Measurements from ENCODE around the gene SLC4A7.
"Not testable (repeated sequence)": the region's sequence is repeated elsewhere in the genome, so short reads cannot be mapped to it uniquely, and the experiment has no call there.

The SLC4A7 gene

DNA sequence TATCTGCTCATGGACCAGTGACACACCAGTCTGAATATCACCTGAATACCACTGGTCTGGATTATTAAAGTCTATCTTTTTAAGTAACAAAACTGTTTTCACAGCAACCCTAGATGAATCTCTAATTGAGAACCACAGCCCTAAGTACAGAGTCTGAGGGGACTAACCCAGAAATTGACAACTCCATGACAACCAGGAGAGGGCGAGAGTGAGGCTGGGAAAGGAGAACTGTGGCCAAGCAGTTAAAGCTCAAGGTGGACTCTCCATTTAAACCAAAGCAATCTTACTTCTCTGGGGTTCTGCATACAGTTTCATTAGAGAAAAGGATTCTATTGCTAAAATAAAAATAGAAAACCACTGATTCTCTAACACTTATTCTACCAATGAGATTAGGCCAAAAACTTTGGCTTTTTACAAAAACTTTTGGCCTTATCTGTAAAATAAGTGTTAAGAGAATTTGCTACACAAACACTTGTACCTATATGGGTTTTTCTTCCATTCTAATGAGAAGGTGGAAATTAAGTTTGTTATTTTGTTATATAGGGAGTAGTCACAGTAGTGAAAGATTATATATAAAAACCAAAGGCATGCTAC is 126.4 kb downstream of the SLC4A7 start:
- DNase-seq: peak; percentile 58 to 70

DNA sequence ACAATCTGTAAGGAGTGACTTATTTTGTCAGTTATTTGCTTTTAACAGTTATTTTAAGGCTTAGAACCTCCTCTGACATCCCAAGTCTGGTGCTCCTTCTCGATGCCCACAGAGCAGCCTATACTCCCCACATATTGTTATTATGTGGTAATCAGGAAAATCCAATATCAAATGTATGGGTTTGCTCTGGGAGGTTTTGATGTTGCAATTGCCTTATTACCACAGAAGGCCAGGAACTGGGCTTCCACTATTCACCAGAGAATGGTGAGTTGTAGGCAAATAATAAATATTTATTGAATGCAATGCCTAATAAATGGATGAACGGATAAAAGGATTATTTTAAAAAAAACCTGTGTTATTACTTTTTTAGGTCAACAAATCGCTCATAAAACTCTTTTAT is 127.2 kb downstream of the SLC4A7 start:
- no peak for DNase-seq

DNA sequence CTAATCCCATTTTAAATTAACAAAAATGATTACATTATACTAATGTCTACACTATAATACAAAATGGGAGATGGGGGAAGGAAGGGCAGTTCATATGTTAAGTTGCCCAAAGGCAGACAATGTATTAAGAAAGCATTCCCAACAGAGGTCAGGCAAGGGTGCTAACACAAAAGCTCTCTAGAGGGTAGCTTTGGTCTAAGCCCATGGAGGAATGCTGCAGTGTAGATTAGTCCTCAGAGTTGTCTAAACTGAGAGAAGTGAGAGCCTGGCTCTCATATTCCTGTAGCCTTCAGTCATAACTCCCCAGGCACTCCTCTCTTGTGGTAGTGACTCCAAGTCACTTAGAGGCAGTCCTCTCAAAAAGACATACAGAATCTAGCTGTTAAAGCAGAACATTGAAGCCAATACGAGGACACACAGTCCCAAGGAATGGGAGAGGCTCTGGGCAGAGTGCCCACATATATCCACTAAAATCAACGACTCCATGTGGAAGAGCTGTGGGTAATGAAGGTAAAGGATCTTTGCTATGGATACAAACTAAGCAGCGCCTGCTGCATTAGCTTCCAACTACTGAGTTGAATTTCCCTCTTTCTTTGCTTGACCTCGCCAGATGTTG is 129.5 kb downstream of the SLC4A7 start:
- DNase-seq: no peak

DNA sequence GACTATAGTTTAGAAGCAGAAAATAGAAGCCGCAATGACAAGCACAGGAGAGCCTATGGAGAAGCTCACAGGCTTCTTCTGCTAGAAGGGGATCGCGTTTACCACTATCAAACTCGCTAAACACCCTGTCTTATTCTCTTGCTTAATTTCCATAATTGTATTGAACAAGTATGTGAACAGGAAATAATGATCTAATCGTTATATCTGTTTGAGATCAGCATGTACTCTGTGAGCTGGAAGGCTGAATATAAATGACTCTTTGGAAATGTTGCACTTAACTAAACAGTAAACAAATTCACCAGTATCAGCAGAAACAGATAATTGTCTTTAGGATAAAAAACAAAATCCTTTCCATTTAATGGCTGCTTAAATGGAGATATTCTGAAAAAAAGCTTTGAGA is 130.0 kb downstream of the SLC4A7 start:
- no peak for DNase-seq

DNA sequence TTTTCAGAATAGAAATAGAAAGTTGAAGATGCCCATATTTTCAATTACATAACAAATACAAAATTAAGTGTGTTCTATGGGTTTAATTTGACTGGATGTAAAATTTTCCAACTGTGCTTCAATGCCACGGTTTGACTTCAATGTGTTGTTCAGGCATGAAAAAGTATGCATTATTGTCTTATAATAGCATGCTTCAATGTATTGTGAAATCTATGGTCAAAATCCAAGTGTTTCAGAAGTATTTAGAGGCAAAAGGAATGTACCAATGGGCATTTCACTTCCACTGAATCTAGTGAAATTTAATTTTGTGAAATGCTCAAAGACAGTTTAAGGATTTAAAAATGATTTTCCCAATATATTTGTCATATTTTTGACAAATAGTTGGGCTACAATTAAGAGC is 131.0 kb downstream of the SLC4A7 start:
- DNase-seq: no peak

DNA sequence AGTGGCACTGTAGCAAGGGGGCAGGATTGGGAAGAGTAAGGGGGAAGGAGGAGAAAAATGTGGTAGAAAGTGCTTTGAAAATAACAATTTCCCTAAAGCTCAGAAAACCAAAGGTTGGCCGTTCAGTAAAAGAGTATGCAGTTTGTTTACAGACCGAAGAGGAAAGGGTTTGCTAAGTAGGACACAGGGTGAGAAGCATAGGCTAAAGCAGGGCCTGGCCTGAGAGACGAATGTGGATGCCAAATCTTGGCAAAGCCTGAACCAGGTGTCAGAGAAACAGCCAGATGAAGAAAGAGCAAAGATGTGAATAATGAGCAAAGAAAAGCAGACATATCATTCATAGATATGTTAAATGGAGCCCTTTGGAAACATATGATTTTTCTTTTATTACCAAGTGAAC is 132.1 kb downstream of the SLC4A7 start:
- no peak for DNase-seq

DNA sequence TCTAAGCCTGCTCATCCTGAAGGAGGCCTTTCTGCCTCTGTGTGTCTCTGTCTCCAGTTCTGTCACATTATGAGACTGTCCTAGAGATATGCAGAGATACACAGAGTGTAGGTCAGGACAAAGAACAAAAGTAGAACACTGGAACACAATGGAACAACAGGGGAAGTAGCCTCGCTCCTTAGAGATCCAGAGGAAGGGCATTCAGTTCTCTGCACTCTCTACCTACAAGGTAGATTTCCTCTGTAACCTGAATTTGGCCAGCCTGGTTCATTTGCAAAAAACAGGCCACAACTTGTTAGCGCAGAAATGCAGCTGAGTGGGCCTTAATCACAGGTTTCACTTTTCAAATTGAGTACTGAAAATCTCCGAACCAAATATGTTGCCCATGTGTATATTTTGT is 134.4 kb downstream of the SLC4A7 start:
- no peak for DNase-seq

DNA sequence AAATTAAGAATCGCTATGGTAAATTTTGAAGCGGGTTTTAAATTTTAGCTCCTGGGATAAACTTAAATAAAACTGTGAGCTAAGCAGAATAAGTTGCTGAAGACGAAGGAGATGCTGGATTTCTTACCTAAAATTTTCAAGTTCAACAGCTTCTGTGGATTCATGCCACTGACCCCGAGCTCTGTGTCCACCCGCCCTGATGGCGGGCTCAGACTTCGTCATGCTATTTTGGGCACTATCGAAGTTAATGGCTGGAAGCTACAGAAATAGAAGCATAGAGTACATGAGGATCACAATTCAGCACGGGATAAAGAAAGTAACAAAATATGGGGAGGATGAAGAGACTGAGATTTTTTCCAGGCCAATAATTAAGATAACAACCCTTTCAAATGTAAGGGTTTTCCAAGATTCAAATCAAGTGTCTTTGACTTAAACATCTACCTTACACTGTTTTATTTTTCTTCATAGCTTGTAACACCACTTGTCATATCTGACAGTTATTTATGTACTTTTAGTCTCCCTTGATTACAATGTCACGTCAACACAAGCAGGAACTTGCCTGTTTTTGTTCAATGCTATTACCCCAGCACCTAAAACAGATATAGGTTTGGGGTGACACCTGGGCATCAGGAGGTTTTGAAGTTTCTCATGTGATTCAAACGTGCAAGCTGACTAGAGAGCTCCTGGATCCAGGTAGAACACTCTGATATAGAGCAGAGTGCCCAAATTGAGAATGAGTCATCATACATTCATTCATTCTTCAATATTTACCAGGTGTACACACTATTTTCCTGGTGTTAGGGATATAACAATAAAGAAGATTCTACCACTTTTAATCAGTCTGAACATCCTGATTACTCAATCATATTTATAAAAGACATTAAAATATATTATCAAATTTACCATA is 138.0 kb downstream of the SLC4A7 start:
- no peak for DNase-seq

DNA sequence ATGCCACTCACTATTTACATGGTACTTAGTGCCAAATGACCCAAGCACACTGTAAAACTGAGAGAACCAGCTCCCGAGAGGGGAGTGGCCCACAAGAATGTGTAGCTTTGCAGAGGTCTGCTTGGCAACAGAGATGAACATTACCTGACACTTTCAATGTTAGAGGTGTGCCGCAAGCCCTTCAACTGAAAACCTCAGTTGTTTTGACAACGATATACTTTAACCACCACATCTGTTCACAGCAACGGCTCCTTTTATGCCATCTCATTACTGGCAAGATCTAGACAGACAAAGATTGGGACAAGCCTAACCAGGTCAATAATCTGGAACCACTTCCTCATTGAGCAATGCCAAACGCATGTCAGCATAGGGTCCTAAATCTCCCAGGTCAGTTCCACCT is 138.7 kb downstream of the SLC4A7 start:
- no peak for DNase-seq

DNA sequence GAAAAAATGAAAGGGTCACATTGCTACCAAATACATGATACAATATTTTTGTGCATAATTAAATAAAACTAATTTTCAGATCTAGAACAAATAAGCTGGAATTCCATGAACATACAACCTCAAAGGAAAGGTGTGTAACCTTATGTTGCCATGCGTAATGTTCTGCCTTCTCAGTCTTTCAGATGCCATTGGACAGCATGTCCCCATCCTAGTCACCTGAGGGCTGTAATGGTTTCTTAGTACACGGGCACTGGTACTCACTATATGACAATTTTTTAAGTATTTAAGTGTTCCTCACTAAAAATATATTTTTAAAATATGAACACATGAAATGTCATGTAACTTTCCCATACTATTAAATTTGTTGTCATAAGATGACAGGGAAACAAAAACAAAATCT is 139.1 kb downstream of the SLC4A7 start:
- DNase-seq: no peak

DNA sequence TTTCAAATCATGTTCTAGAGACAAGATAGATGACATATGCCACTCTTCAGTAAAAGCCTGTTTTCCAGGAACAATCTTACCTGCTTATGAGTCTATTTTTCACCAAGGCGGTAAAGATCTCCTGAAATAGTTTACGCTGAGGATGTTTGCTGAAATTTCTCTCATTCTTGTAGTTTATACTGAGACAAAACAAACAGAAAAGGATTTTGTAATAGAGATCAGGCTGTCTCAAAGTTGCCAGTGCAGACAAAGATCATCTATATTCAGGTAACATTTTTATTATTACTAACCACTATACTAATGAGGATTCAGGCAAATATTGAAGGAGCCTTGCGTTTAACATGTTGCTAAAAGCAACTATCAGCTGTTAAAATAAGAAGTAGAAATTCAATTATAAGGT is 140.0 kb downstream of the SLC4A7 start:
- no peak for DNase-seq

DNA sequence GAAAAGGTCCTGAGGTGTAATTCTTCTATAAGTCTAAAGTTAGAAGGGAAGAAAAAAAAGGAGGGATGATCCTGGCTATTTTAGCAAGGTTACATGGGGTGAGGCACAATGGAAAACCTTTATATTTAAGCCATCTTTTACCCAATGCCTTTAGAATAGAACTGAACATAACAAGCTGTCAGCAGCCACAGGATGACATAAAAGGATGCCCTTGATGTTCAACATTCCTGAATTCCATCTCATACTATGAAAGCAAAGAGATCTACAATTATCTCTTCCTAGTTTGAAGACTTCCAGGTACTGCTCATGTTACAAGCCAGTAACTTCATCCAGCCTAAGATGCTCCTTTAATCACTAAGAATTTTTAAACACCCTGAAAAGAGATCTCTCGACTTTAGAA is 141.9 kb downstream of the SLC4A7 start:
- DNase-seq: no peak

DNA sequence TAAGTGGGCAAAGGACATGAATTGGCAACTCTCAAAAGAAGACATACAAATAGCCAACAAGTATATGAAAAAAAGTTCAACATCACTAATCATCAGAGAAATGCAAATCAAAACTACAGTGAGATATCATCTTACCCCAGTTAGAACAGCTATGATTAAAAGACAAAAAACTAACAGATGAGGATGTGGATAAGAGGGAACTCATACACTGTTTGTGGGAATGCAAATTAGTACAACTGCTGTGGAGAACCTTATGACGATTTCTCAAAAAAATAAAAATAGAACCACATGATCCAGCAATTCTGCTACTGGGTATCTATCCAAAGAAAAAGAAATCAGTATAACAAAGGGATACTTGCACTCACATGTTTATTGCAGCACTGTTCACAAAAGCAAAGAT is 143.7 kb downstream of the SLC4A7 start:
- no peak for DNase-seq

DNA sequence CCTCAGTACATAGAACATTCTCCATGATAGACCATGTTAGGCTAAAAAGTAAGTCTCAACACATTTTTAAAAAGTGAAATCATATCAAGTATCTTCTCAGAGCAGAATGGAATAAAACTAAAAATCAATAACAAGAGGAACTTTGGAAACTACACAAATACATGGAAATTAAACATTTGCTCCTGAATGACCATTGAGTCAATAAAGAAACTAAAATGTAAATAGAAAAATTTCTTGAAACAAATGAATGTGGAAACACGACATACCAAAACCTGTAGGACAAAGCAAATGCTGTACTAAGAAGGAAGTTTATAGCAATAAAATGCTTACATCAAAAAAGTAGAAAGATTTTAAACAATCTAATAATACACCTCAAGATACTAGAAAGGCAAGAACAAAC is 148.6 kb downstream of the SLC4A7 start:
- no peak for DNase-seq

DNA sequence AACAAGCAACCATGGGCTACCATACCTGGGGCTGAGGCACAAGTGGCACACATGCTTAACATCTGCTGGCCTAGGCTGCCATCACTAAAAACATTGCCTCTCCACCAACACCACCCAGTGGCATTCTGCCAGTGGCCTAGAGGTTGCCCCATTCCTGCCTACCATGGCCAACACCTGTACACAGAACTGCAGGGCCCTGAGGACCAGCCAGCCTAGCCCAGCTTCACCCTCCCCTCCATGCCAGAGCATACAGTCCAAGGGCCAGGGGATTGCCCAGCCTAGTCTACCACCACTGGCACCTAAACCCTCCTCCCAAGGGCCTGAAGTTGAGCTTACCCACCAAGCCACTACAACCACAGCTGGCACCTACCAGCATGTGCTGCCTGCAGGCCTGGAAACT is 150.3 kb downstream of the SLC4A7 start:
- DNase-seq: no peak

DNA sequence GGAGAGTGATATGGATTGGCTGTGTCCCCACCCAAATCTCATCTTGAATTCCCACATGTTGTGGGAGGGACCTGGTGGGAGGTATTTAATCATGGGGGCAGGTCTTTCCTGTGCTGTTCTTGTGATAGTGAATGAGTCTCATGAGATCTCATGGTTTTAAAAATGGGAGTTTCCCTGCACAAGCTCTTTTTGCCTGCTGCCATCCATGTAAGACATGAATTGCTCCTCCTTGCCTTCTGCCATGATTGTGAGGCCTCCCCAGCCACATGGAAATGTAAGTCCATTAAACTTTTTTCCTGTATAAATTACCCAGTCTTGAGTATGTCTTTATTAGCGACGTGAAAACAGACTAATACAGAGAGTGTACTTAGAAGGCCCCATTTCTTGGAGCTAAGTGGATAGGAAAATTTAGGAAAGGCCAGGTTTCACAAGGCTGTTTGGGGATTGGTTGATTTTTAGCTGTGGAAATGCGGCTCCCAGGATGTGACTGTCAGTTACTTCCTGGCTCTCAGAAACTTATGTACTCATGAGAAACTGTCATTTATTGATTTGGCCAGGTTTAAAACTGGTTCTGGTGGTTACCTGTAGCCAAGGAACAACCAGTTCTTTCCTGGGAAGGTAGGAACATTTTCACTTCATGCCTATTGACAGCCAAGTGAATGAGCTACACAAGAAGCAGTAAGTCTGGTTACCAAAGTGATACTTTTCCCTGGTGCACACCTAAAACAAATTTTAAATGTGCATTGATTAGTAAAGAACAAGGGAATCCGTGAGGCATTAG is 155.0 kb downstream of the SLC4A7 start:
- not testable (repeated sequence) for DNase-seq

DNA sequence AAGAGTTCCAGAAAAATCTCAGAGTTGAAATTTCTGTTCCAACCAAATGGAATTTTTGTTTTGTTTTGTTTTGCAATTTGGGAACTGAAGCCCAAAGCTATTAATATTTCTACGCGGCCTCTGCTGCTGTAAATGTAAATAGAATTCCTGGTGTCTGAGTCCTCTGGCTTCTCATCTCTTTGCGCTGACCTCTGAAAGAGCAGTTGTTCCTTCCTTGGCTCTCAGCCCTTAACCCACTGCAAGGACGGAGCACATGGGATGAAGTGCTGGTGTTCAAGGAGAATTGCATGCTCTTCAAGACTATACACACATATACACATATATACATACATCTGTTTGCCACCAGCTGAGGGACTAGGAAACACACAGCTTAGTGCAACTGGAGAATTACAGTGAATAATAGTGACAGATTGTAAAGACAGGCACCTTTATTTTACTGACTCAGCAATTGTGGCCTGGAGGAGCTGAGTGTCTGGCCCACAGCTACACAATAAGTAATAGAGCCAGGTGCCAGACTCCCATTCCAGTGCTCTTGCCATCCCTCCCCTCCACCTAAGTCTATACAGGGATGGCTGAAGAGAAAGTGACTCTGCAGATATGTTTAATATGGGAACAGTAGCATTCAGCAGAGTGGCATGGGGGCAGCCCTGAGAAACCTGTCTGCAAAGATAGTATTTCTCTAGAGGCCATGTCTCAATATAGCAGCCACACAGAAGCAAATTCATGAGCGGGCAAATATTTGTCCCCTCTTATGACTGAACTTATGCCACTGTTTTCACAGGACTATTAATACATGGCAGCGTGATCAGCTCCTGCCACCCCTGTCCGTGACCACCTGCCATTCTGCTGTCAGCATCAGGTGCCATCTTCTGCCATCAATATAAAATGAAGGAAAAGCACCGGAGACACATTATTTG is 157.3 kb downstream of the SLC4A7 start:
- DNase-seq: no peak

DNA sequence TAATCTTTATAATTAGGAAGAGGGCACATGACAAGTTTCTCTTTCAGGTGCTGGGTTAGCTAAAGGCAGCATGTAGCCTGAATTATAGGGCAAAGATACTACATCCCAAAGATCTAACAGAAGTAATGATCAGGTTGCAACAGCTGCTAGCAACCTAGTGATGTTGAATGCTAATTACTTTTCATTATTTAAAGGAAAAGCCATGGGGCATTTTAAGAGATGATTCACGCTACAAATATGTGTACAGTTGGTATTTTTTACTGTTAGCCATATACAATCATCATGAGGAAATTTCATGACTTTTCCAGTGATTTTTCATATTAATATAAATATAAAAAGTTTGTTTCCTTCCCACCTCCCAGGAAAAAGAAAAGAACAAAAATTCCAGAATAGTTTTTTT is 158.0 kb downstream of the SLC4A7 start:
- DNase-seq: no peak

DNA sequence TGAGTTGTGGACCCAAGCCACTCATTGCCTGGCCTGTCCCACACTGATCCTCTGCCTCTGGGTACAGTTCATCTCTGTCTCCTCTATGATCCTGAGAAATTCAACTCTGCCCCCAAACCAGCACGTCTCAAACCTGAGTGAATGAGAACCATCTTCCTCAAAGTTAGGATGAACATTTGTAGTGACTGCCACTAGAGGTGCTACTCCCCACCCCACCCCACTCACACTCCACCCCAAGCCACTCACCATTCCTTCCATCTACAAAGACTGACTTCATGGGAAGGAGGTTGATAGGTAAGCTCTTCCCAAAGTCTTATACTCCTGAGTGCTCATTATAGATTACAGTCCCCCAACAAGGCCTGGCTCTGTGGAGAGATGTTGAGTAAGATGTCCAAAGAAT is 158.8 kb downstream of the SLC4A7 start:
- DNase-seq: no peak

DNA sequence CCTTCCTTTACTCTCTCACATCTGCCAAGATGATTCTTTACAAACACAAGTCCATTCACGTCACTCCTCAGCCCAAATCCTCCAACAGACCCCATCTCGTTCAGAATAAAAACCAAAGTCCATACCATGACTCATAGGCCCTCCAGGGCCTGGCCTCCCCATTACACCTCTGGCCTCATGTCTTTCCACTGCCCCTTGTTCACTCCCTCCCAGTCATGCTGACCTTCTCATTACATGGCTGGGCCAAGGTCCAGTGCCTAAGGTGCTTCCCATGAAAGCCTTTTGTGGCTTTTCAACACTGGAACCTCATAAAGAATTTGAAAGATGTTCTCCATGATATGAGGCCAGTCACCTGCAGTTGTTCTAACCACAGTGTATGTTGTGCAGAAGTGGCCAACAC is 159.5 kb downstream of the SLC4A7 start:
- DNase-seq: no peak

DNA sequence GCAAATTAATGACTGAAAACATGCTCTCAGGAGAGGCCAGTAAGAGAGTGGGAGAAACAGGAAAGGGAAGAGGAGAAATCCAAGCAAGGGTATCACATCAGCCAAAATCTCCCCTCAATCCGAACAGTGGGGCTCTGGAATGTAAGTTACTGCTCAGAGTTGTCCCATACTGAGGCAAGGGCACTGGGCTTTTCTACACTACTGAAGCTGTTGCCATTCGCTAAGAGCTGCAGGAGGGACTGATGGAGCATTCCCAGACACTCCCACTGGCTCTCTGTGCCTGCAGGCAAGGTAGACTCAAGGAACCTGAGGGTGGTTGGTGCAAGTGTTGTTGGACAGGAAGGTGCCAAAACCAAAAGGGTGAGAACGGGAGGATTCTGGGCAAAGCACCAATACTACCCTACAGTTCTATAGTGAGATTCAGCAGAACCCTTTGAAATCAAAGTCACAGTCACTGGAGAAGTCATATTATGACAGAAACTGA is 161.1 kb downstream of the SLC4A7 start:
- no peak for DNase-seq
